ENCODE results near the gene ZNF317.
"Not testable (repeated sequence)": the region's sequence is repeated elsewhere in the genome, so short reads cannot be mapped to it uniquely, and the experiment has no call there.

Gene ZNF317

DNA sequence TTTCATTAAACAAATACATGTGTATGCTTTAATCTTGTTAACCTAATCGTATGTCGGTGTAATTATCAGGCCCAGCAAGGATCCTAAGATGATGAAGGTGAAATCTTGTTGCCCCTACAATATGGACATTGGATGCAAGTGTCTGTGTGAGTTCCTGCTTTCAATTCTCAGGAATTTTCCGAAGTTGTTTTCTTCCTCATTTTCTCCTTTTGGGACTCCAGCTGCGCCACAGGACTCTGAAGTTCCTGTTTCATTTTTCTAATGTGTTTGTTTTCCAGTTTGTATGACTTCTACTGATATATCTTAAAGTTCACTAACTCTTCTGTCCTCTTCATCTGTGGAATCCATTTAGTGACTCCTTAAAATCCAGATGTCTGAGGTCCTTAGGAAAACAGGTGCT lies 26.6 kb downstream of the ZNF317 start:
- H3K9me3 ChIP-seq (ENCODE audit: control insufficient read depth, low read length), result no peaks in the 10 kb centered on the region
- no peak overlapping the region for H3K4me3 ChIP-seq (ENCODE audit: insufficient read depth, low read depth, low read length, poor library complexity, severe bottlenecking)
- H3K36me3 ChIP-seq (ENCODE audit: control insufficient read depth, insufficient read depth, low read length), result peaks cover 20% of the 10 kb centered on the region
- no peak for DNase-seq
- H3K27me3 ChIP-seq (replicated peaks; ENCODE audit: control insufficient read depth, insufficient read depth, low read length, poor library complexity, severe bottlenecking), result no peaks in the 10 kb centered on the region
- H3K27ac ChIP-seq (ENCODE audit: insufficient read depth, low read length, poor library complexity, severe bottlenecking), result no peak overlapping the region
- H3K4me1 ChIP-seq (ENCODE audit: control insufficient read depth, insufficient read depth, low read length, poor library complexity, severe bottlenecking), result no peaks in the 10 kb centered on the region

GRCh38 chr19:9171393-9171991 lies 31.3 kb downstream of the ZNF317 start:
- H3K4me3 ChIP-seq (ENCODE audit: insufficient read depth, low read depth, low read length, poor library complexity, severe bottlenecking), result no peak overlapping the region
- no peaks in the 10 kb centered on the region for H3K9me3 ChIP-seq (ENCODE audit: control insufficient read depth, low read length)
- H3K27ac ChIP-seq (ENCODE audit: insufficient read depth, low read length, poor library complexity, severe bottlenecking), result no peak overlapping the region
- H3K27me3 ChIP-seq (replicated peaks; ENCODE audit: control insufficient read depth, insufficient read depth, low read length, poor library complexity, severe bottlenecking), result no peaks in the 10 kb centered on the region
- DNase-seq, result no peak
- no peaks in the 10 kb centered on the region for H3K4me1 ChIP-seq (ENCODE audit: control insufficient read depth, insufficient read depth, low read length, poor library complexity, severe bottlenecking)
- peaks cover 4% of the 10 kb centered on the region for H3K36me3 ChIP-seq (ENCODE audit: control insufficient read depth, insufficient read depth, low read length)

DNA sequence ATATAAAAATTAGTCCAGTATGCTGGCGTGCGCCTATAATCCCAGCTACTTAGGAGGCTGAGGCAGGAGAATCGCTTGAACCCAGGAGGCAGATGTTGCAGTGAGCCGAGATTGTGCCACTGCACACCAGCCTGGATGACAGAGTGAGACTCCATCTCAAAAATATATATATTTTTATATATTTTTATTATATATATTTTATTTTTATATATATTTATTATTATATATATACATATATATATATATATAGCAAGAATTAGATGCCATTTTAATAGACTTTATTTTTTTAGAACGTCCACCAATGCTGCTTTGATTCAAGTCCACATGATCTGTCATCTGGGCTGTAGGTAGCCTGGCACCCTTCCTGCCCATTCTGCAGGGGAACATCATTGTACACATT lies 35.1 kb downstream of the ZNF317 start:
- Histone ChIP-seq H3K4me1 (ENCODE audit: control insufficient read depth, insufficient read depth, low read length, poor library complexity, severe bottlenecking) (no peaks in the 10 kb centered on the region), H3K36me3 (ENCODE audit: control insufficient read depth, insufficient read depth, low read length) (no peaks in the 10 kb centered on the region), H3K4me3 (ENCODE audit: insufficient read depth, low read depth, low read length, poor library complexity, severe bottlenecking) (no peak overlapping the region), H3K27me3 (replicated peaks; ENCODE audit: control insufficient read depth, insufficient read depth, low read length, poor library complexity, severe bottlenecking) (no peaks in the 10 kb centered on the region), H3K27ac (ENCODE audit: insufficient read depth, low read length, poor library complexity, severe bottlenecking) (no peak overlapping the region), H3K9me3 (ENCODE audit: control insufficient read depth, low read length) (no peaks in the 10 kb centered on the region)
- no peak for DNase-seq

DNA sequence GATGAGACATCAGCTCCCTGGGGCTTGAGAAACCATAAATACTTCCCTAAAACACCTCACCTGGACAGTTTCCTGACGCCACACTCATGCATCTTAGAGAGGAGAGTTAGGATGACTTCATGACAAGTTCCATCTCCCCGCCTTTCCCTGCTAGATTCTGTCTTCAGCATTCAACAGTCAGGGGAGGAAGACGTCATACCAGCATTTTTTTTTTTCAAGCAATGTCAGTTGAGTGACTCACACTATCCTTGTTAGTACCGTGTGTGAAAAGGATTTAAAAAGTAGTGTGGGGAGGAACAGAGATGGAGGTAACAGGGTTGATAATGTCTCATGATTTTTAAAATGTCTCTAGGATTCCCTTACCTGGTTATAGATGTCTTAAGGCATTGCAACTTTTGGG lies 38.7 kb downstream of the ZNF317 start, which contains the start of gene OR7D2:
Gene OR7D2, plus strand, starts transcription at position 79 of the 400 bp plus-strand sequence. CDS start 6,803 bp downstream, outside the sequence.
- Histone ChIP-seq H3K27me3 (replicated peaks; ENCODE audit: control insufficient read depth, insufficient read depth, low read length, poor library complexity, severe bottlenecking) (no peaks in the 10 kb centered on the region), H3K4me3 (ENCODE audit: insufficient read depth, low read depth, low read length, poor library complexity, severe bottlenecking) (no peak within 1 kb of the TSS), H3K36me3 (ENCODE audit: control insufficient read depth, insufficient read depth, low read length) (no peaks in the 10 kb centered on the region), H3K27ac (ENCODE audit: insufficient read depth, low read length, poor library complexity, severe bottlenecking) (no peak within 1 kb of the TSS), H3K9me3 (ENCODE audit: control insufficient read depth, low read length) (no peaks in the 10 kb centered on the region), H3K4me1 (ENCODE audit: control insufficient read depth, insufficient read depth, low read length, poor library complexity, severe bottlenecking) (no peaks in the 10 kb centered on the region)
- no peak for DNase-seq

GRCh38 chr19:9183000-9183399 lies 42.8 kb downstream of the ZNF317 start:
- Histone ChIP-seq H3K36me3 (ENCODE audit: control insufficient read depth, insufficient read depth, low read length) (no peaks in the 10 kb centered on the region), H3K27me3 (replicated peaks; ENCODE audit: control insufficient read depth, insufficient read depth, low read length, poor library complexity, severe bottlenecking) (no peaks in the 10 kb centered on the region)

GRCh38 chr19:9187191-9187590 lies 47.0 kb downstream of the ZNF317 start:
- Histone ChIP-seq H3K36me3 (ENCODE audit: control insufficient read depth, insufficient read depth, low read length) (no peaks in the 10 kb centered on the region), H3K9me3 (ENCODE audit: control insufficient read depth, low read length) (no peaks in the 10 kb centered on the region), H3K4me3 (ENCODE audit: insufficient read depth, low read depth, low read length, poor library complexity, severe bottlenecking) (no peak overlapping the region), H3K27ac (ENCODE audit: insufficient read depth, low read length, poor library complexity, severe bottlenecking) (no peak overlapping the region), H3K27me3 (replicated peaks; ENCODE audit: control insufficient read depth, insufficient read depth, low read length, poor library complexity, severe bottlenecking) (no peaks in the 10 kb centered on the region), H3K4me1 (ENCODE audit: control insufficient read depth, insufficient read depth, low read length, poor library complexity, severe bottlenecking) (no peaks in the 10 kb centered on the region)
- DNase-seq, result no peak

More at GRCh38 chr19:9183000-9183399, 42.8 kb downstream of the ZNF317 start:
- Histone ChIP-seq H3K27ac (ENCODE audit: insufficient read depth, low read length, poor library complexity, severe bottlenecking) (no peak overlapping the region), H3K4me1 (ENCODE audit: control insufficient read depth, insufficient read depth, low read length, poor library complexity, severe bottlenecking) (no peaks in the 10 kb centered on the region), H3K4me3 (ENCODE audit: insufficient read depth, low read depth, low read length, poor library complexity, severe bottlenecking) (no peak overlapping the region), H3K9me3 (ENCODE audit: control insufficient read depth, low read length) (no peaks in the 10 kb centered on the region)
- no peak for DNase-seq

DNA sequence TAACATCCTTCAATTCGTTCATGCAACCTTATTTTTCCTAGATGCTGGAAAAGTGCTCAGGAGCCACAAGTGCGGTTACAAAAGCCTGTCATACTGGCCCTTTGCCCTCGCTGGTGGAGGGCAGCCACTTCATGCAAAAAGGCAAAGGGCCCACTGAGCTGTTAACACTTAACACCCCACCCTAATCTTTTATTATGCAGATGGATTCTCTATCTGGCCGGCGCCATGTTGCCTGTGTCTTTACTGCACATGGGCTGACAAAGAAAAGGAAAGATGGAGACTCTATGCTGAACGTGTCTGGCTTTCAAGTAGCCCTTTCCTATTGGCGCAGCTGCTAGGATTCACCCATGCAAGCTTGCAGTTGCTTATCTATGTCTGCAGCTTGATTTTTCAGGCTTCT lies 49.3 kb downstream of the ZNF317 start:
- H3K4me1 ChIP-seq (ENCODE audit: control insufficient read depth, insufficient read depth, low read length, poor library complexity, severe bottlenecking), result no peaks in the 10 kb centered on the region
- H3K9me3 ChIP-seq (ENCODE audit: control insufficient read depth, low read length), result no peaks in the 10 kb centered on the region
- no peak overlapping the region for H3K4me3 ChIP-seq (ENCODE audit: insufficient read depth, low read depth, low read length, poor library complexity, severe bottlenecking)
- no peak overlapping the region for H3K27ac ChIP-seq (ENCODE audit: insufficient read depth, low read length, poor library complexity, severe bottlenecking)
- no peaks in the 10 kb centered on the region for H3K27me3 ChIP-seq (replicated peaks; ENCODE audit: control insufficient read depth, insufficient read depth, low read length, poor library complexity, severe bottlenecking)
- no peaks in the 10 kb centered on the region for H3K36me3 ChIP-seq (ENCODE audit: control insufficient read depth, insufficient read depth, low read length)
- no peak for DNase-seq

DNA sequence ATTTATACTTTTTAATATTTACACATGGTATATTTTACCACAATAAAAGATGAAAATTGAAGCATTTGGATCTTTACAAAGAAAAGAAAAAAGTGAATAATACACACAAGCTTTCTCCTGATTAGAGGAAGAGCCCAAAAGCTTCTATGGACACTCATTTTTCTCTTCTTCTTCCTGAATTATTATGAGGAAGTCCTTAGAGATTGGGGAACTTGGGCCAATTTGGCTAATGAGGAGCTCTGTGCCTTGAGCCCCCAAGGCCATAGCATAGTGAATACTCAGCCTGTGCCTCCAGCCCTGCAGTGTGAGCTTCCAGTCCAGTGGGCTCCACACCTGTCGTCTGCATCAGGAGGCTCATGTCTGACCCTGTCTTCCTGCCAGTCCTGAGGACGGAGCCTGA lies 57.8 kb downstream of the ZNF317 start:
- not testable (repeated sequence) for H3K27me3 ChIP-seq (replicated peaks; ENCODE audit: control insufficient read depth, insufficient read depth, low read length, poor library complexity, severe bottlenecking); DNase-seq; H3K9me3 ChIP-seq (ENCODE audit: control insufficient read depth, low read length); H3K4me1 ChIP-seq (ENCODE audit: control insufficient read depth, insufficient read depth, low read length, poor library complexity, severe bottlenecking); H3K27ac ChIP-seq (ENCODE audit: insufficient read depth, low read length, poor library complexity, severe bottlenecking); H3K4me3 ChIP-seq (ENCODE audit: insufficient read depth, low read depth, low read length, poor library complexity, severe bottlenecking); H3K36me3 ChIP-seq (ENCODE audit: control insufficient read depth, insufficient read depth, low read length)

- H3K36me3 ChIP-seq (ENCODE audit: control insufficient read depth, insufficient read depth, low read length), result no peaks in the 10 kb centered on the region
- no peaks in the 10 kb centered on the region for H3K9me3 ChIP-seq (ENCODE audit: control insufficient read depth, low read length)
- H3K27me3 ChIP-seq (replicated peaks; ENCODE audit: control insufficient read depth, insufficient read depth, low read length, poor library complexity, severe bottlenecking), result no peaks in the 10 kb centered on the region
- H3K4me1 ChIP-seq (ENCODE audit: control insufficient read depth, insufficient read depth, low read length, poor library complexity, severe bottlenecking), result no peaks in the 10 kb centered on the region
- H3K4me3 ChIP-seq (ENCODE audit: insufficient read depth, low read depth, low read length, poor library complexity, severe bottlenecking), result no peak overlapping the region
- peak; percentile 21 to 47 (median 24) for DNase-seq
- H3K27ac ChIP-seq (ENCODE audit: insufficient read depth, low read length, poor library complexity, severe bottlenecking), result no peak overlapping the region
Measured at GRCh38 chr19:9205501-9206113, 65.4 kb downstream of the ZNF317 start.

Measured in effector memory CD4-positive, alpha-beta T cell (primary cell).